Right lobe of liver (tissue), 6 donors: ENCODE measurements around the gene CCDC136. TPM values are rescaled to one million over a fixed set of nuclear protein-coding genes. Genes with fewer than 3 reads are reported as not detected.

ENCODE experiments used
- ATAC-seq, 4 donors: fragments of 200-7000 bp; cut with Tn5 transposase; one replicate each; pipeline ENCODE4 v1.9.1; 2020; ENCODE audit warnings: mild to moderate bottlenecking in 4 of 4, moderate library complexity in 4 of 4
- DNase-seq, 3 donors: peaks; one replicate each; pipeline ENCODE4 v3.0.0-alpha.2; 2020
- H3K27ac ChIP-seq, 3 donors: fragments of 200-600 bp; one replicate each; pipeline ENCODE4 v1.8.0; 2022
- H3K27me3 ChIP-seq, 2 donors: fragments of 200-600 bp; one replicate each; pipeline ENCODE4 v1.8.0; 2022
- H3K36me3 ChIP-seq, 4 donors: fragments of 200-600 bp; sonication (generic) in 1 of 4; one replicate each; pipeline versions ENCODE4 v1.5.1 to v1.8.0; 2017 to 2022; ENCODE audit warnings: control low read depth in 1 of 4
- H3K4me1 ChIP-seq, 4 donors: fragments of 200-600 bp; sonication (generic) in 1 of 4; one replicate each; pipeline versions ENCODE4 v1.5.1 to v1.8.0; 2017 to 2022; ENCODE audit warnings: control low read depth in 1 of 4
- H3K4me3 ChIP-seq, 3 donors: fragments of 200-600 bp; one replicate each; pipeline ENCODE4 v1.8.0; 2022
- H3K9me3 ChIP-seq, 4 donors: fragments of 200-600 bp; sonication (generic) in 1 of 4; one replicate each; pipeline versions ENCODE4 v1.5.1 to v1.8.0; 2017 to 2022; ENCODE audit warnings: control low read depth in 1 of 4
- CTCF ChIP-seq, 4 donors: fragments of 200-600 bp in 3 of 4; fragments of 450-650 bp in 1 of 4; IDR thresholded peaks; one replicate each; pipeline versions ENCODE4 v1.5.1 to v1.8.0; 2016 to 2022; ENCODE audit warnings: antibody characterized with exemption in 4 of 4, mild to moderate bottlenecking in 2 of 4
- POLR2A ChIP-seq: fragments of 450-650 bp; IDR thresholded peaks from one replicate; pipeline ENCODE4 v1.6.1; 2017; ENCODE audit warnings: antibody characterized with exemption, mild to moderate bottlenecking
- WGBS: methylation state at CpG from one replicate; pipeline ENCODE4 v1.1.6; 2018; ENCODE audit warnings: low coverage, low lambda C conversion rate; ENCODE audit not compliant: insufficient coverage; ENCODE audit errors: missing lambda C conversion rate; 5-methylcytosine and 5-hydroxymethylcytosine counted together
- intact Hi-C, 2 donors: fragments of 100-400 bp; cut with DNase I; formaldehyde crosslinking; loops; one replicate each; pipeline versions ENCODE4 v1.11.2 to v1.14.1; 2022
- total RNA-seq, 6 experiments: library from RNA; depleted of rRNA in 2 of 6; stranded (reverse); fragments of >200 nt in 2 of 6; fragmentation: NEBNext Ultra II Directional in 3 of 6; extraction: Animal tissue kit (Norgen Biotek cat#: 25700) in 3 of 6; gene quantifications; one replicate each; pipeline versions ENCODE4 v1.1.0 to v1.2.4, GENCODE V29; 2016 to 2023
- donor health status: DM: no; HTN: yes; CAD: no.
- donor health status: DM: no; HTN: no; CAD: no.
- donor health status: DM: no; HTN: no; CAD: no.
- donor health status: DM: no; HTN: yes; CAD: no.
- donor health status: DM: no; HTN: yes; CAD: no.

The CCDC136 gene
- total RNA-seq, 6 experiments from 2014 or later: 0.16 to 0.70 (median 0.20) TPM; not detected in 2

GRCh38 chr7:128811631-128812430, 20.1 kb downstream of the CCDC136 start:
- H3K27me3 ChIP-seq: no peaks in the 10 kb centered on the region
- intact Hi-C loops: no loop called here

GRCh38 chr7:128812514-128813168, 20.9 kb downstream of the CCDC136 start:
- DNase-seq (no peak), ATAC-seq (peak; percentile 50 to 77 (median 64))
- intact Hi-C loops: no loop called here
- no peak overlapping the region for H3K4me3 ChIP-seq
- TF ChIP-seq CTCF (IDR thresholded peaks at IDR 0.05) (no peak), POLR2A (no peak)
- no peaks in the 10 kb centered on the region for H3K4me1 ChIP-seq
- H3K27ac ChIP-seq: no peak overlapping the region
- no peaks in the 10 kb centered on the region for H3K36me3 ChIP-seq
- no peaks in the 10 kb centered on the region for H3K27me3 ChIP-seq
- no peaks in the 10 kb centered on the region for H3K9me3 ChIP-seq
- WGBS: 59% methylated on average over 5 of the region's 11 CpGs

More at GRCh38 chr7:128811631-128812430, 20.1 kb downstream of the CCDC136 start:
- H3K9me3 ChIP-seq: no peaks in the 10 kb centered on the region
- no peak for ATAC-seq
- no peaks in the 10 kb centered on the region for H3K4me1 ChIP-seq
- H3K4me3 ChIP-seq: no peak overlapping the region
- no peak overlapping the region for H3K27ac ChIP-seq
- WGBS: 93% methylated on average over 3 of the region's 11 CpGs
- DNase-seq: no peak
- no peaks in the 10 kb centered on the region for H3K36me3 ChIP-seq
- TF ChIP-seq CTCF (IDR thresholded peaks at IDR 0.05) (no peak), POLR2A (no peak)

GRCh38 chr7:128814499-128814898, 22.7 kb downstream of the CCDC136 start:
- intact Hi-C loops: no loop called here
- H3K4me3 ChIP-seq: no peak overlapping the region
- no peaks in the 10 kb centered on the region for H3K4me1 ChIP-seq
- DNase-seq: no peak
- H3K36me3 ChIP-seq: no peaks in the 10 kb centered on the region
- no peak overlapping the region for H3K27ac ChIP-seq
- H3K9me3 ChIP-seq: no peaks in the 10 kb centered on the region
- no peak for ATAC-seq
- WGBS: 77% methylated on average over 3 of the region's 6 CpGs
- no peaks in the 10 kb centered on the region for H3K27me3 ChIP-seq
- TF ChIP-seq POLR2A: no peak
- no peak for TF ChIP-seq CTCF (IDR thresholded peaks at IDR 0.05)

- ATAC-seq (no peak), DNase-seq (no peak)
- Histone ChIP-seq H3K4me1 (no peaks in the 10 kb centered on the region), H3K36me3 (no peaks in the 10 kb centered on the region), H3K9me3 (no peaks in the 10 kb centered on the region), H3K4me3 (no peak overlapping the region), H3K27ac (no peak overlapping the region), H3K27me3 (no peaks in the 10 kb centered on the region)
- 33% methylated on average over 5 of the region's 7 CpGs for WGBS
- intact Hi-C loops: no loop called here
- TF ChIP-seq CTCF (IDR thresholded peaks at IDR 0.05): no peak
- TF ChIP-seq POLR2A: no peak
Observed at GRCh38 chr7:128815289-128815942, 23.6 kb downstream of the CCDC136 start.
